HTERT RPE-1 (cell line): Measurements from ENCODE around the gene INSIG1.

ENCODE experiments used
- in situ Hi-C: fragments of 300-500 bp; cut with MboI; formaldehyde crosslinking; loops from 4 replicates; pipeline ENCODE4 v1.14.3; 2020; ENCODE audit warnings: low sequenced_read_pairs

INSIG1 gene

GRCh38 chr7:155299535-155300202, 2.0 kb downstream of the INSIG1 start:
- in situ Hi-C loops = no loop called here

DNA sequence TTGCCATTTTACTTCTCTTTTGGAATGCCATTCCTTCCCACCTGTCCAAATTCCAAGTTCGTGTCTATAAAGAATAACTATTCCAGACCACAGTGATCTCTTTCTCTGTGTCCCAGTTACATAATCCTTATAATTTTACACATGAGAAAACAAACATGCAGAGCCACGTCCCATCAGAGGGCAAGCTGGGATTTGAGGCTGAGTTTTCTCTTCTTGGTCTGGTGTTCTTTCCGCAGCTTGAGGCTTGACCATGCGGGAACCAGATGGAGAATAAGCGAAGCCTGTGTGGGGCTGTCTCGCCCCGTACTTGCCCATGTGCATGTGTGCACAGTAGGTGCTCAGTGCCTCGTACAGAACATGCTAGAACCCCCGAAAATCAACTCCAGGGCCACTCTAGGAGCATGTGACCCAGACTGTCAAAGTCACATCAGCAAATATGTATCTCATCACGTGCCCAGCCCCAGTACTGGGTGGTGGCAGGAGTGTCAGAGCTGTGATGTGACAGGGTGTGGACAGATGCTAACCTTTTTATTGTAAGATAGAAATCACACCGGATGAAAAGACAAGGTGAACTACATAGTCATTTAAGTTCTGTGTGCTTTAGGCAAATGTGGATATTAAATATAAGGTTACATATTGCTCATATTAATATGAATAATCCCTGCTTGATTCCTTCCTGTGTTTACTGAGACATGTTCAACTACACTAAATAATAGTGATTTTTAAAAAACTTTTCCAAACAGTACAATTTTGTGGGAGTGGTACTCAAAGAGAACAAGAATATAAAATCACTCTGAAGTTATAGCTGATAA, 3.2 kb downstream of the INSIG1 start:
- in situ Hi-C loops = no loop called here

GRCh38 chr7:155303039-155303593, 5.4 kb downstream of the INSIG1 start:
- in situ Hi-C loops = no loop called here

GRCh38 chr7:155303897-155304296, 6.2 kb downstream of the INSIG1 start:
- in situ Hi-C loops = no loop called here

DNA sequence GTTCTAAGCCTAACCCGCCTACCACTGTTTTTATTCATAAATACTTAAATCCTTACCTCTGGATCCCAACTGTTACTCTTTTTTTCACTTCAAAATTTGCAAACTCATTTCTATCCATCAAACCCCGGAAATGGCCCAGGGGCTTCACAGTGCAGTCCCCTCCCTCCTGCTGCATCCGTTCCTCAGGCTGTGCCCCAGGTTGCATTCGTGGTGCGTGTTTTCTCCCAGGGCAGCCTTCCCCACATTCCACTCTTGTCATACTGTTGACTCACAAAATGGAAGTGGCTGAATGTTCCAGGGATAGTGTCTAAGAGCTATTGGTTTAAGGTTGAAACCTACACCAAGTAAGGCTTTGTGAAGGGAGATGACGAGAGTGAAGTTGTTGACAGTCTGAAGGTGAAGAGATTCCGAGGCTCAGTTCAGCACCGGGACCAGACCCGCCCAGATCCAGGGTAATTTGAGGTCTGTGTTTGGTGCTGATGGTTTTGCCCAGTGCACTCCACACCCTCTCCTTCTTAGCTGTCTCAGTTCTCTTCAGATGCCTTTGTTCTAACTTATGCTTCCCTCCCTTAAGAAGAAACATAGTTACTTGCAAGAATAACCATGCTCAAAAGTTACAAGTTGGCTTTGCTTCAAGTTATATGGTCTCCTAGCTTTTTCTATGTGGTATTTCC, 7.7 kb downstream of the INSIG1 start:
- in situ Hi-C loops = no loop called here

GRCh38 chr7:155306673-155307470, 9.2 kb downstream of the INSIG1 start:
- in situ Hi-C loops = no loop called here

DNA sequence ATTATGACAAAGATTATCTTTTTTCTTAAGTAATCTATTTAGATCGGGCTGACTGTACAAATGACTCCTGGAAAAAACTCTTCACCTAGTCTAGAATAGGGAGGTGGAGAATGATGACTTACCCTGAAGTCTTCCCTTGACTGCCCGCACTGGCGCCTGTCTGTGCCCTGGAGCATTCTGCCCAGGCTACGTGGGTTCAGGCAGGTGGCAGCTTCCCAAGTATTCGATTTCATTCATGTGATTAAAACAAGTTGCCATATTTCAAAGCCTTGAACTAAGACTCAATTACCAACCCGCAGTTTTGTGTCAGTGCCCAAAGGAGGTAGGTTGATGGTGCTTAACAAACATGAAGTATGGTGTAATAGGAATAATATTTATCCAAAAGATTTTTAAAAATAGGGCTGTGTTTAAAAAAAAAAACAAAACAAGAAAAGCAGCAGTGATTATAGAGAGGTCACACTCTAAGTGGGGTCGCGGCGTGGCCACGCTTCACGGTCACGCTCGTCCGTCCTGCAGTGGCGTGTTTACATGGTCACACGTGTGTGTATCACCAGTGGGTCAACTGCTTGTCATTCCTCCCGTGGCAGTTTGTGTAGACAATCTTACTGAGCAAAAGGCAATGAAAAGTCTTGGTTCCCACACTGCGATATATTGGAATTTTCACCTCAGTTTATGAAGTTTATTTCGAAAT, 10.8 kb downstream of the INSIG1 start:
- in situ Hi-C loops = no loop called here

- in situ Hi-C loops = no loop called here
Observed at GRCh38 chr7:155309021-155309338, 11.3 kb downstream of the INSIG1 start.

DNA sequence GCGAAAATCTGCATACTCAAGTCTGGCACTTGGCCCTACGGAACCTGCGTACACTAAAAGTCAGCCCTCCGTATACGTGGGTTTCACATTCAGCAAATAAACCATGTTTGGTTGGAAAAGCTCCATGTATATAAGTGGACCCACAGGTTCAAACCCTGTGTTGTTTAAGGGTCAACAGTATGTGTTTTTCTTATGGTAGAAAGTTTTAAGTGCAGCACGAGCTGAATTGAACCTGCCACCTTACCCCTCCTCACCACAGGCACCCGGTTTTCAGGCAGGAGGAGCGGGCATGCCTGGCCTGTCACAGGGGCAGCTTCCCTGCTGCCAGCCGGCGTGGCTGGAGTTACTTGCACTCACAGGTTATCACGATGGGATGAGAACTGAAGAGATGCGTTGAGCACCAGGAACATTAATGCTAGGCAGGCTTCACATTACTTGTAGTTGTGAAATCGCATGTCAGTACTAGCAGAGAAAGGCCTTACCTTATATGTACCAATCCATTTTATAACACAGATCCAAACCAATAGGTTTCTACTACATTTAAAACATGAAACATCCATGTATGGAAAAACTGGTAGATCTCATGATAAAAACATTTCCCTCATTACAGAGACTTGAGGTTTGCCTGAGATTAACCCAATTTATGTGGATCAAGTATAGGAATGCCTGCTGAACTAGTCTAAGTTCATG, 12.9 kb downstream of the INSIG1 start:
- in situ Hi-C loops = no loop called here

- in situ Hi-C loops = no loop called here
Observed at GRCh38 chr7:155311826-155312537, 14.3 kb downstream of the INSIG1 start.

- in situ Hi-C loops = no loop called here
Observed at GRCh38 chr7:155312633-155313032, 15.0 kb downstream of the INSIG1 start.

DNA sequence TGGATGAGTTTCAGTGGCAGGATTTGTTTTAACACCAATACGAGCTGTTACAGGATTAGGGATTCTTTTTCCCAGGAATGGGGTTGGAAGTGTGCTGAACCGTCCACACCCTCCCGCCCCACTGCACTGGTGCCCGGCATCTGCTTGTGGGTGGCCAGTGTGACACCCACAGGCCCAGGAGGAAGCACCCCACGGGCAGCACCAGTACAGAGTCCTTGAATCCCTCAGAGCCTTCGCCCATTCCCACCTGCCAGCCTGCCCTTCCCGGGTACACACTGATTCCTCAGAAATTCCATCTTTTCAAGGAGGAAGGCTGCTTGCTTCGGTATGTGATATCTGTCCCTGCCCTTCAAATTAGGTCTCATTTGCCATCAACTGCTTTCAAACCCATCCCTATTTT, 15.4 kb downstream of the INSIG1 start:
- in situ Hi-C loops = no loop called here

DNA sequence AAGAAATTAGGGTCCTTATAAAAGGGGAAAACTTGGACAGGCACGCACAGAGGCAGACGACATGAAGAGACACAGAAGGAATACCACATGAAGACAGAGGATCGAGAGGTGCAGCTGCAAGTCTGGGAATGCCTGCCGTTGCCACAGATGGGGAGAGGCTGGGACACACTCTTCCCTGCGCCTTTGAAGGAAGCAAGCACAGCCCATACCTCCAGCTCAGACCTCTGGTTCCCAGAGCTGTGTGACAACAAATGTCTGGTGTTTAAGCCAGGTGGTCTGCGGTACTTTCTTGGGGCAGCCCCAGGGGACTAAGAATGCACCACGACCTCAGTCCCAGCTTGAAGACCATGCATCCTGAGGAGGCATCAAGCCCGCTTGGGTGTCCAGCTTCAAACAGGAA, 18.3 kb downstream of the INSIG1 start:
- in situ Hi-C loops = no loop called here

- in situ Hi-C loops = no loop called here
Observed at GRCh38 chr7:155316427-155317113, 18.9 kb downstream of the INSIG1 start.

DNA sequence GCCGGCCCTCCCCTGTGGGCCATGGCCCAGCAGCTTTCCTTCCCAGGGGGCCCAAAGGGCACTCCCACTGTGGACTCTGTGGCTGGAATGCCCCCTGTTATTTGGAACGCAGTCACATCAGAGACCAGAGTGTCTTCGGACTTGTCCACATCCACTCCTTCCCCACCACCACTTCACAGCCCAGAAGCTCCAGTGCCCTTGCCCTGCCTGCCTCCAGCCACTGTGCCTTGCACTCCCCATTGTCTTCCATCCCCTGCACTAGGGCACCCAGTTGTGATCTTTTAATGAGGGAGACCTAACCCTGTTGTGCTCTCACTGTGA, 19.4 kb downstream of the INSIG1 start:
- in situ Hi-C loops = no loop called here

GRCh38 chr7:155318245-155318644, 20.6 kb downstream of the INSIG1 start:
- in situ Hi-C loops = no loop called here

GRCh38 chr7:155322530-155322929, 24.9 kb downstream of the INSIG1 start:
- in situ Hi-C loops = no loop called here

DNA sequence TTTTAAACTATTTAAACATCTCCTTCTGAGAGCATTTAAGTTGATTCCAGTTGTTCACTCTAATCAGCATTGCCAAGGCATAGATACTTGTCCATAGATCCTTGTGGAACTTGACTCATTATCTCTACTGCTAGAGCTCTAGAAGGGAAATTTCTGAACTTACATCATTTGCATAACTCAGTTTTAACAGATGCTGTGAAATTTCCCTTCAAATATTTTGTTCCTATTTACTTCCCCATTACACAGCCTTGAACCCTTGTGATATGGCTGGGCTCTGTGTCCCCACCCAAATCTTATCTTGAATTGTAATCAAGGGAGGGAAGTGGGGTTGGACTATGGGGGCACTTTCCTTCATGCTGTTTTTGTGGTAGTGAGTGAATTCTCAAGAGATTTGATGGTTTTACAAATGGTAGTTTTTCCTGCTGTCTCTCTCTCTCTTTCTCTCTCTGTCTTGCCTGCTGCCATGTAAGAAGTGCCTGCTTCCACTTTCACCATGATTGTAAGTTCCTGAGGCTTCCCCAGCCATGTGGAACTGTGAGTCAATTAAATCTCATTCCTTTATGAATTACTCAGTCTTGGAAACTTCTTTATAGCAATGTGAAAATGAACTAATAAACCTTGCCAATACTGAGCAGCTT, 25.4 kb downstream of the INSIG1 start:
- in situ Hi-C loops = no loop called here
